Neural progenitor cell (in vitro differentiated cells): ENCODE results near the gene NDUFB7. TPM values are rescaled to one million over a fixed set of nuclear protein-coding genes. Genes with fewer than 3 reads are reported as not detected.
A peak's percentile ranks its signal among the peaks of the same experiment; 100 is the strongest.

ENCODE experiments used
- DNase-seq: peaks from one replicate; pipeline ENCODE4 v3.0.0-alpha.2; 2016; ENCODE audit warnings: low spot score
- H2AFZ ChIP-seq: fragments of 200-600 bp; sonication (generic); replicated peaks from 2 replicates; pipeline ENCODE4 v1.6.1; 2016; ENCODE audit warnings: antibody characterized with exemption
- H3F3A ChIP-seq: fragments of 200-600 bp; sonication (generic); 2 replicates; pipeline ENCODE4 v1.6.1; 2016; ENCODE audit warnings: antibody characterized with exemption, low read depth
- H3K27ac ChIP-seq: fragments of 200-600 bp; sonication (generic); 2 replicates; pipeline ENCODE4 v1.5.1; 2016; ENCODE audit warnings: mild to moderate bottlenecking
- H3K27me3 ChIP-seq: fragments of 200-600 bp; sonication (generic); 2 replicates; pipeline ENCODE4 v1.6.1; 2016; ENCODE audit warnings: mild to moderate bottlenecking, moderate library complexity
- H3K36me3 ChIP-seq: fragments of 200-600 bp; sonication (generic); 2 replicates; pipeline ENCODE4 v1.5.1; 2016
- H3K4me1 ChIP-seq: fragments of 200-600 bp; sonication (generic); 2 replicates; pipeline ENCODE4 v1.6.1; 2016; ENCODE audit warnings: mixed run types
- H3K4me2 ChIP-seq: fragments of 200-600 bp; sonication (generic); 2 replicates; pipeline ENCODE4 v1.6.1; 2016
- H3K4me3 ChIP-seq: fragments of 200-600 bp; sonication (generic); 2 replicates; pipeline ENCODE4 v1.5.1; 2016
- H3K79me2 ChIP-seq: fragments of 200-600 bp; sonication (generic); 2 replicates; pipeline ENCODE4 v1.6.1; 2016; ENCODE audit warnings: low read depth
- H3K9ac ChIP-seq: fragments of 200-600 bp; sonication (generic); 2 replicates; pipeline ENCODE4 v1.6.1; 2016
- H3K9me3 ChIP-seq: fragments of 200-600 bp; sonication (generic); 2 replicates; pipeline ENCODE4 v1.5.1; 2016; ENCODE audit warnings: low read depth
- H4K20me1 ChIP-seq: fragments of 200-600 bp; sonication (generic); 2 replicates; pipeline ENCODE4 v1.6.1; 2016; ENCODE audit warnings: low read depth
- H3K27ac Mint-ChIP-seq: 3 replicates; pipeline ENCODE4 v1.8.0; 2021; ENCODE audit warnings: mixed read lengths
- H3K27me3 Mint-ChIP-seq: 2 replicates; pipeline ENCODE4 v1.8.0; 2022; ENCODE audit warnings: low read depth, mild to moderate bottlenecking, inconsistent platforms, moderate library complexity, mixed read lengths; ENCODE audit not compliant: insufficient read depth
- H3K36me3 Mint-ChIP-seq: 3 replicates; pipeline ENCODE4 v1.8.0; 2021; ENCODE audit warnings: mixed read lengths
- H3K4me1 Mint-ChIP-seq: 3 replicates; pipeline ENCODE4 v1.8.0; 2021; ENCODE audit warnings: mixed read lengths
- H3K4me3 Mint-ChIP-seq: 3 replicates; pipeline ENCODE4 v1.8.0; 2021; ENCODE audit warnings: mild to moderate bottlenecking, moderate library complexity, mixed read lengths
- H3K9me3 Mint-ChIP-seq: 3 replicates; pipeline ENCODE4 v1.8.0; 2020; ENCODE audit warnings: mixed read lengths
- EZH2 ChIP-seq: fragments of 200-600 bp; sonication (generic); IDR thresholded peaks from 2 replicates; pipeline ENCODE4 v1.6.1; 2017; ENCODE audit warnings: antibody characterized with exemption, mild to moderate bottlenecking, moderate library complexity
- EZH2phosphoT487 ChIP-seq: fragments of 200-600 bp; sonication (generic); IDR thresholded peaks from 2 replicates; pipeline ENCODE4 v1.6.1; 2017; ENCODE audit warnings: antibody characterized with exemption
- total RNA-seq: library from RNA; depleted of rRNA; stranded (reverse); fragments of >200 nt; gene quantifications from 2 replicates; pipeline ENCODE4 v1.2.3, GENCODE V29; 2015; ENCODE audit warnings: low replicate concordance
- TF ChIP-seq, protein P1 (sequence below): fragments of 200-600 bp; sonication (generic); IDR thresholded peaks from 2 replicates; pipeline ENCODE4 v1.5.1; 2017; ENCODE audit warnings: antibody characterized with exemption, mild to moderate bottlenecking

NDUFB7 gene
- 38.0 and 177 TPM in 2 replicates for total RNA-seq

DNA sequence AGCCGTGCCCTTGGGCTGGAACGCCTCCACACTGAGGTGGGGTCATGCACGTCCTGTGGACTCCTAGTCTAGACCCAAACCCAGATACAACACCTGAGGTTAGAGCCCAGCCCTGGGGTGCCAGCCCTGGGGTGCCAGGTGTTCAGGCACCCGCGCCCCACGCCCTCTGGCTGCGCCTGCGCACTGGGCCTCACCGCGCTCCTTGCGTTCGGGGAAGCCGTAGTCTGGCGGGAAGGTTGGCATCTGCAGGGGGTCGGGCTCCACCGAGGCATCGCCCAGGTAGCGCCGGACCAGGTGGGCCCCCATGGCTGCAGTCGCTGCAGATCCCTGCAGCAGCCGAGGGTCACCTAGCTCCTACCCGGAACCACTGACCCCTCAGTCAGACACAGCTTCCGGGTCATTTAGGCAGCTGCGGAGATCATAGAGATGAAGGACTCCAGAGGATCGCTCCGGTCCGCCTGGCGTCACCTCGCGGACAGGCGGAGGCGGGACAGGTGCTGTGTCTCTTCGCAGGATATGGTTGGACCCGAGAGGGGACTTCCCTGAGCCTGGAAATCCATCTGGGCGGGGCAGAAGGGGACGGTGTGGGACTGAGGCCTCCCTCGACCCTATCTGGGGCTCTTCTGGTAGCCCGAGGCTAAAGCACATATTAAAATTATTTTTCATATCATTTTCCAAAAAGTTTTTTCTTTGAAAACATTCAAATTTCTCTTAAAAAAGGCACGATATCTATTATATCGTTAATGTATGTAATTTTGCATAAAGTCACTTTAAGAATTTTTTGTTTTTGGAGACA, at the start of gene NDUFB7:
NDUFB7 (minus strand) TSS at position 372 of the 796 bp plus-strand sequence; CDS start at position 306, 66 bp downstream.
- peaks cover 12% of the 10 kb centered on the region for H3K4me1 ChIP-seq
- TF ChIP-seq, protein P1, sequence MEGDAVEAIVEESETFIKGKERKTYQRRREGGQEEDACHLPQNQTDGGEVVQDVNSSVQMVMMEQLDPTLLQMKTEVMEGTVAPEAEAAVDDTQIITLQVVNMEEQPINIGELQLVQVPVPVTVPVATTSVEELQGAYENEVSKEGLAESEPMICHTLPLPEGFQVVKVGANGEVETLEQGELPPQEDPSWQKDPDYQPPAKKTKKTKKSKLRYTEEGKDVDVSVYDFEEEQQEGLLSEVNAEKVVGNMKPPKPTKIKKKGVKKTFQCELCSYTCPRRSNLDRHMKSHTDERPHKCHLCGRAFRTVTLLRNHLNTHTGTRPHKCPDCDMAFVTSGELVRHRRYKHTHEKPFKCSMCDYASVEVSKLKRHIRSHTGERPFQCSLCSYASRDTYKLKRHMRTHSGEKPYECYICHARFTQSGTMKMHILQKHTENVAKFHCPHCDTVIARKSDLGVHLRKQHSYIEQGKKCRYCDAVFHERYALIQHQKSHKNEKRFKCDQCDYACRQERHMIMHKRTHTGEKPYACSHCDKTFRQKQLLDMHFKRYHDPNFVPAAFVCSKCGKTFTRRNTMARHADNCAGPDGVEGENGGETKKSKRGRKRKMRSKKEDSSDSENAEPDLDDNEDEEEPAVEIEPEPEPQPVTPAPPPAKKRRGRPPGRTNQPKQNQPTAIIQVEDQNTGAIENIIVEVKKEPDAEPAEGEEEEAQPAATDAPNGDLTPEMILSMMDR, result peak; percentile 83
- no peak for TF ChIP-seq EZH2phosphoT487
- no peak for TF ChIP-seq EZH2
- no peaks in the 10 kb centered on the region for H3K9me3 ChIP-seq
- H3K36me3 ChIP-seq, result no peaks in the 10 kb centered on the region
- Mint-ChIP-seq H3K4me3 (peak within 1 kb of the TSS; percentile 95), H3K36me3 (peaks cover 2% of the 10 kb centered on the region), H3K27me3 (peaks cover 8% of the 10 kb centered on the region), H3K9me3 (no peaks in the 10 kb centered on the region), H3K4me1 (peaks cover 15% of the 10 kb centered on the region), H3K27ac (peak within 1 kb of the TSS; percentile 63)
- peaks cover 34% of the 10 kb centered on the region for H3K79me2 ChIP-seq
- H4K20me1 ChIP-seq, result peaks cover 16% of the 10 kb centered on the region
- H3K27ac ChIP-seq, result peak within 1 kb of the TSS; percentile 74
- peak; percentile 95 for DNase-seq
- H3K4me3 ChIP-seq, result peak within 1 kb of the TSS; percentile 100
- no peaks in the 10 kb centered on the region for H3K27me3 ChIP-seq
- peak within 1 kb of the TSS; percentile 100 for H3K4me2 ChIP-seq
- peak within 1 kb of the TSS; percentile 94 for H3K9ac ChIP-seq
- H3F3A ChIP-seq, result peaks cover 7% of the 10 kb centered on the region
- peak within 1 kb of the TSS; percentile 99 for H2AFZ ChIP-seq

DNA sequence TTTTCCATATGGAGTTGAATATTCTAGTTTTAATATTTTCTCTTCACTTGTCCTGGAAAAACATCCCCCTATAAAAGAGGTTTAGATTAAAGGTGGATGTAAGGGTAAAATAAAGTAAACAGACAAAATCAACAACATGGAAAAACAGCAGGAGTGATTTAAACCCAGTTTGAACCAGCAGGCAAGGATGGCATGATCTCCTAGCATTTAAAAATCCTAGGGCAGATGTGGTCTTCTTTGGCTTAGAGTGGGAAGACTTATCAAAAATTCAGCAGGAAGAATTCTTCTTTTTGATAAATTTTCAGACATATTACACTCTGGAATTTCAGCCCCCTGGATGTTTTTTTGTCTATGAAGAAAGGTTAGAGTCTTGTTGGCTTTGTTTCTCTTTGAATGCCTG, 47.5 kb upstream of the NDUFB7 start:
- H3K4me2 ChIP-seq, result no peak overlapping the region
- no peak overlapping the region for H2AFZ ChIP-seq
- Mint-ChIP-seq H3K27ac (no peak overlapping the region), H3K4me1 (no peaks in the 10 kb centered on the region), H3K9me3 (peaks cover 13% of the 10 kb centered on the region), H3K4me3 (no peak overlapping the region), H3K27me3 (peaks cover 7% of the 10 kb centered on the region), H3K36me3 (no peaks in the 10 kb centered on the region)
- H3K9ac ChIP-seq, result no peak overlapping the region
- H3K4me1 ChIP-seq, result no peaks in the 10 kb centered on the region
- no peak overlapping the region for H3K27ac ChIP-seq
- H3K9me3 ChIP-seq, result peaks cover 10% of the 10 kb centered on the region
- TF ChIP-seq EZH2phosphoT487, result no peak
- no peak for TF ChIP-seq EZH2
- TF ChIP-seq, protein P1, result no peak
- no peak for DNase-seq
- H4K20me1 ChIP-seq, result no peaks in the 10 kb centered on the region
- no peaks in the 10 kb centered on the region for H3K36me3 ChIP-seq
- H3K4me3 ChIP-seq, result no peak overlapping the region
- no peaks in the 10 kb centered on the region for H3K79me2 ChIP-seq
- H3K27me3 ChIP-seq, result no peaks in the 10 kb centered on the region
- H3F3A ChIP-seq, result no peaks in the 10 kb centered on the region

DNA sequence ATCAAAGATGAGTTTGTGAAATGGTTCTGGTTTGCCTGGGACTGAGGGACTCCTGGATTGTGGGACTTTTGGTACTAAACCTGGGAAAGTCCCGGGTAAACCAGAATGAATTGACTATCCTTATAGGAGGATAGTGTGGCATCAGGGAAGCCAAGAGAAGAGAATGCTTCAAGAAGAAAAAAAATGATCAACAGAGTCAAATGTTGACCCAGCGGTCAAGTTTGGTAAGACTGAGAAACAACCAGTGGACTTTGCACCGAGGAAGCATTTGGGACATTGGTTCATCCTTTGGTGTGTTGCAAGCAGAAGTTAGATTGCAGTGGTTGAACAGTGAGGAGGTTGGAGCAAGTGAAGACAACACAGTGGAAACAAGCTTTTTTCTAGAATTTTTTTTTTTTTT, 44.5 kb upstream of the NDUFB7 start:
- Mint-ChIP-seq H3K4me3 (no peak overlapping the region), H3K27me3 (peaks cover 7% of the 10 kb centered on the region), H3K9me3 (peaks cover 13% of the 10 kb centered on the region), H3K4me1 (no peaks in the 10 kb centered on the region), H3K36me3 (no peaks in the 10 kb centered on the region), H3K27ac (no peak overlapping the region)
- DNase-seq, result no peak
- no peaks in the 10 kb centered on the region for H3K36me3 ChIP-seq
- TF ChIP-seq, protein P1, result no peak
- no peak for TF ChIP-seq EZH2phosphoT487
- TF ChIP-seq EZH2, result no peak
- no peaks in the 10 kb centered on the region for H3K27me3 ChIP-seq
- H3K79me2 ChIP-seq, result no peaks in the 10 kb centered on the region
- no peaks in the 10 kb centered on the region for H3K4me1 ChIP-seq
- no peaks in the 10 kb centered on the region for H4K20me1 ChIP-seq
- H3K27ac ChIP-seq, result no peak overlapping the region
- peaks cover 10% of the 10 kb centered on the region for H3K9me3 ChIP-seq
- no peak overlapping the region for H3K9ac ChIP-seq
- H3K4me2 ChIP-seq, result no peak overlapping the region
- H3F3A ChIP-seq, result no peaks in the 10 kb centered on the region
- no peak overlapping the region for H3K4me3 ChIP-seq
- H2AFZ ChIP-seq, result no peak overlapping the region
